ENCODE measurements around the gene TMEM87A.

DNA sequence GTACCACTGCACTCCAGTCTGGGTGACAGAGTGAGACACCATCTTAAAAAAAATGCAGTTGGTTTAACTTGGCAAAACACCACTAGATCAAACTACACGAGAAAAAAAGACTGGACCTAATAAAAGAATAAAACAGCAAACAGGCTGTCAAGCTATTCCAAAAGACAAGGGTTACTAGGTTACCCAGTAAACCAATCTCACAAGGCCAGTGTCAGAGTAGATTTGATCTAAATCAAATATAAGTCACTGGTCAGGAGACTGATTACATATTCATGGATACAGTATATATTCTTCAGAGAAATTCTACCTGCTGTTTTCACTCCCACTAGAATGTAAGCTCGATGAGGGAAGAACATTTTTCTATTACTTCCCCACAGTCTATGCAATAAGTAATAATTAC is 2.7 kb downstream of the TMEM87A start:
- TF ChIP-seq EP300 (IDR thresholded peaks at IDR 0.05; ENCODE audit: borderline replicate concordance): no peak
- no peak for TF ChIP-seq CREB1 (IDR thresholded peaks at IDR 0.05; ENCODE audit: low read depth)
- TF ChIP-seq NFIC (IDR thresholded peaks at IDR 0.05): no peak
- no peak for TF ChIP-seq TAF1 (IDR thresholded peaks at IDR 0.05; ENCODE audit: low read depth)
- TF ChIP-seq, protein P1, sequence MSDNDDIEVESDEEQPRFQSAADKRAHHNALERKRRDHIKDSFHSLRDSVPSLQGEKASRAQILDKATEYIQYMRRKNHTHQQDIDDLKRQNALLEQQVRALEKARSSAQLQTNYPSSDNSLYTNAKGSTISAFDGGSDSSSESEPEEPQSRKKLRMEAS (IDR thresholded peaks at IDR 0.05): no peak
- TF ChIP-seq, protein P2, sequence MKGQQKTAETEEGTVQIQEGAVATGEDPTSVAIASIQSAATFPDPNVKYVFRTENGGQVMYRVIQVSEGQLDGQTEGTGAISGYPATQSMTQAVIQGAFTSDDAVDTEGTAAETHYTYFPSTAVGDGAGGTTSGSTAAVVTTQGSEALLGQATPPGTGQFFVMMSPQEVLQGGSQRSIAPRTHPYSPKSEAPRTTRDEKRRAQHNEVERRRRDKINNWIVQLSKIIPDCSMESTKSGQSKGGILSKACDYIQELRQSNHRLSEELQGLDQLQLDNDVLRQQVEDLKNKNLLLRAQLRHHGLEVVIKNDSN (IDR thresholded peaks at IDR 0.05): no peak
- TF ChIP-seq ZBTB7A (IDR thresholded peaks at IDR 0.05; ENCODE audit: low read depth): no peak
- TF ChIP-seq, protein P3, sequence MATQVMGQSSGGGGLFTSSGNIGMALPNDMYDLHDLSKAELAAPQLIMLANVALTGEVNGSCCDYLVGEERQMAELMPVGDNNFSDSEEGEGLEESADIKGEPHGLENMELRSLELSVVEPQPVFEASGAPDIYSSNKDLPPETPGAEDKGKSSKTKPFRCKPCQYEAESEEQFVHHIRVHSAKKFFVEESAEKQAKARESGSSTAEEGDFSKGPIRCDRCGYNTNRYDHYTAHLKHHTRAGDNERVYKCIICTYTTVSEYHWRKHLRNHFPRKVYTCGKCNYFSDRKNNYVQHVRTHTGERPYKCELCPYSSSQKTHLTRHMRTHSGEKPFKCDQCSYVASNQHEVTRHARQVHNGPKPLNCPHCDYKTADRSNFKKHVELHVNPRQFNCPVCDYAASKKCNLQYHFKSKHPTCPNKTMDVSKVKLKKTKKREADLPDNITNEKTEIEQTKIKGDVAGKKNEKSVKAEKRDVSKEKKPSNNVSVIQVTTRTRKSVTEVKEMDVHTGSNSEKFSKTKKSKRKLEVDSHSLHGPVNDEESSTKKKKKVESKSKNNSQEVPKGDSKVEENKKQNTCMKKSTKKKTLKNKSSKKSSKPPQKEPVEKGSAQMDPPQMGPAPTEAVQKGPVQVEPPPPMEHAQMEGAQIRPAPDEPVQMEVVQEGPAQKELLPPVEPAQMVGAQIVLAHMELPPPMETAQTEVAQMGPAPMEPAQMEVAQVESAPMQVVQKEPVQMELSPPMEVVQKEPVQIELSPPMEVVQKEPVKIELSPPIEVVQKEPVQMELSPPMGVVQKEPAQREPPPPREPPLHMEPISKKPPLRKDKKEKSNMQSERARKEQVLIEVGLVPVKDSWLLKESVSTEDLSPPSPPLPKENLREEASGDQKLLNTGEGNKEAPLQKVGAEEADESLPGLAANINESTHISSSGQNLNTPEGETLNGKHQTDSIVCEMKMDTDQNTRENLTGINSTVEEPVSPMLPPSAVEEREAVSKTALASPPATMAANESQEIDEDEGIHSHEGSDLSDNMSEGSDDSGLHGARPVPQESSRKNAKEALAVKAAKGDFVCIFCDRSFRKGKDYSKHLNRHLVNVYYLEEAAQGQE (IDR thresholded peaks at IDR 0.05; ENCODE audit: low read depth): no peak
- no peak for TF ChIP-seq TEAD4 (IDR thresholded peaks at IDR 0.05)
- TF ChIP-seq CEBPB (IDR thresholded peaks at IDR 0.05): no peak
